GM19025 (cell line): Measurements from ENCODE around the gene SDS.
"Not testable (repeated sequence)": the region's sequence is repeated elsewhere in the genome, so short reads cannot be mapped to it uniquely, and the experiment has no call there.

Experiments used
- ATAC-seq: cut with Tn5 transposase; IDR thresholded peaks from one replicate; pipeline ENCODE4 v1.9.1; 2021; ENCODE audit warnings: mild to moderate bottlenecking, low read depth, moderate library complexity; ENCODE audit not compliant: unreplicated experiment

Gene SDS

DNA sequence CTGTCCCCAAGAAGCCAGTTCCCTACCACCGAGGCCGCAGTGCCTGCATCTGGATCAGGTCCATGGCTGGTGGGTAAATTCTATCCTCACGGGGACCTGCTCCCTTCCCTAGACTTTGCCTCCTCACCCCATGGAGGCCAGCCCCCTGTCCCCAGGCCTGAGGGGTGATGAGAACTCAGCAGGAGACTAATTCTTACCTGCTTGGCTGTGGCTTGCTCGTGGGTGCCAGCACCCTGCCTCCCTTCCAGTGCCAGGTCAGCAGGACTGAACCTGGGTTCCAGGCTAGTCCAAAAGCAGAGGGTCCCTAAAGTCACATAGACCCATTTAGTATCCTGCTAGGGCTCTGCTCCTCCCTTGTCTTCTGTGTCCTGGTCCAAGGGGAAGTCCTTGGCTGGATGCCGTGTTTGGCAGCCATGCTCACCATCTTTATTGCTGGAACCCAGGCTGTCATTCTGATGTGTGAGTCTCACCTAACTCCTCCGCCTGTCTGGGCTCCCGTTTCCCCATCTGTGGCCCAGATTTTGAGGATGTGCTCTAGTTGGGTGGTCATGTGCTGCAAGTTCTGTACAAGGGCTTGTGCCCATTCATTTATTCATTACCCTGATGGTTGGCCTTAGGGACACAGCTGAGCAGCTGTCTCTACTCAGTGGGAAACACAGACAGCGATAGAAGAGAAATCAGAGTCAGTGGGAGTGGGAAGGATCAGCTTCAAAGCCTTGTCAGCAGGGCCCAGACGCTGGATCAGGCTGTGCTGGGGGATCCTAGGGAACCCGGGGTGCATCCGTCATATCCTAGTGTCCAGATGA is 44.4 kb downstream of the SDS start:
- no peak for ATAC-seq

- peak; percentile 90 for ATAC-seq
These were observed 45.1 kb downstream of the SDS start, which contains the start of gene PLBD2 for GRCh38 chr12:113358381-113359132. PLBD2 (plus strand) TSS chr12:113358587; CDS start chr12:113358601, 14 bp downstream.

GRCh38 chr12:113354192-113354591 is 49.5 kb downstream of the SDS start:
- ATAC-seq = not testable (repeated sequence)

- ATAC-seq = no peak
These were observed 52.6 kb downstream of the SDS start for GRCh38 chr12:113351089-113351488.

DNA sequence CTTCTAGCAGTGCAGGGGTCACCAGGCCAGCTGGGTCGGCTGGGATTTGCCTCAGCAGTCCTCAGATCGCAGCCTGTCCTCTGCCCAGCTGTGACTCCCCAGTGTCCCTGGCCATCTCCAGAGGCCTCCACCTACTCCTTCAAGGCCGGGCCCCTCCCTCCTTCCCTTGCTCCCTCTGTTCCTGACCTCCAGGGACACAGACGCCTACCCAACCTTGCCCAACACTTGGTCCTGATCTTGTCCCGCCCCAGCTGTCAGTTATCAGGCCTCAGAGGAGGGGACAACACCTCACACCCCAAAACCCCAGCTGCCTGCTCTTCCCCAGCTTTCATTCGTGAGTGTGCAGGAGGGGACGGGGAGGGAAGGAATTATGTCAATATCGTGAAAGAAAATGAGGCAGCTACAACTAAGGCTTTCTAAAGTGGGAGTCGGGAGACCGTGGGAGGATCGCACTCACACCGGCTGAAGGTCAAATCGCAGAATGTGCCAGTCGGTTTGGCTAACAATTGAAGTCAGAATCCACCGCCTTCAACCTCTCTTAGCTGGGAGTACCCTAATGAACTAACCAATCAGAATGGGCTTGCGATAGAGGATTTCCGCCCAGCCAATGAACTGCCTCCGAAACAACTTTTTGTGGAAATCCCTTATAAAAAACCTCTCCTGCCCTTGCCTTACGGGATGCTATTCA is 54.7 kb downstream of the SDS start:
- ATAC-seq = no peak

GRCh38 chr12:113347892-113348291 is 55.8 kb downstream of the SDS start:
- no peak for ATAC-seq

DNA sequence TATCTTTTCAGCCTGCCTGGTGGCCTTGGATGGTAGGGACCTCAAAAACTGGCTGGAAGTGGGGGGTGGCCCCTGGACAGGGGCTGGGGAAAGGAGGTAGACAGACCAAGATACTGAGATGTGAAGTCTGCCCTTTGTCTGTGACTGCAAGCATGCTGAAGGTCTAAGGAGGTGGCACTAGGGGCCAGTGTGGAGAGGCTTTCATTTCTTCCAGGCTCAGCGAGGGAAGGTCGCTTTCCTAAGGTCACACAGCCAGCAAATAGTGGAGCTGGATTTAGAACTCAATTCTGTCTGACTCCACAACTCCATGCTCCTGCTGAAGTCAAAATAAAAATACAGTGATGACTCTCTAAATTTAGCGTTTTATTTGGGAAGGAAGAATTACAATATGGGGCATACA is 56.6 kb downstream of the SDS start:
- ATAC-seq = no peak

GRCh38 chr12:113346353-113346752 is 57.3 kb downstream of the SDS start:
- ATAC-seq = no peak

- ATAC-seq = no peak
These were observed 58.4 kb downstream of the SDS start for GRCh38 chr12:113345318-113345717.
